H1 (cell line): ENCODE results near the gene NPY4R2. TPM values are rescaled to one million over a fixed set of nuclear protein-coding genes. Genes with fewer than 3 reads are reported as not detected.
"Not testable (repeated sequence)": the region's sequence is repeated elsewhere in the genome, so short reads cannot be mapped to it uniquely, and the experiment has no call there.

Experiments used
- CTCF ChIA-PET: fragments of 300-600 bp; sonication (Branson Sonifier 250); formaldehyde crosslinking; loops from one replicate; lab custom pipeline; 2021; ENCODE audit not compliant: partially characterized antibody; lab: Charles Lee
- POLR2A ChIA-PET: fragments of 300-600 bp; sonication (Branson Sonifier 250); formaldehyde crosslinking; loops from one replicate; lab custom pipeline; 2021; ENCODE audit warnings: inconsistent platforms; ENCODE audit not compliant: partially characterized antibody; lab: Charles Lee
- DNase-seq, 2 experiments: peaks; one replicate each; pipeline versions ENCODE4 v3.0.0 to v3.0.0-alpha.2; 2010 to 2022; ENCODE audit warnings: low spot score in 2 of 2, low read depth in 1 of 2, mixed read lengths in 1 of 2
- FAIRE-seq: peaks from 2 replicates; lab custom pipeline; 2011; peaks lifted over from hg19 to GRCh38; lab: Jason Lieb, UNC
- H2AFZ ChIP-seq: 2 replicates; pipeline ENCODE4 v1.8.1; 2012; ENCODE audit warnings: low read length, inconsistent platforms
- H2AK5ac ChIP-seq: 2 replicates; pipeline ENCODE4 v1.6.1; 2013; ENCODE audit warnings: low read depth, low read length
- H2BK120ac ChIP-seq: replicated peaks from 2 replicates; pipeline ENCODE3; 2013; ENCODE audit warnings: low read depth, low read length, inconsistent platforms
- H2BK12ac ChIP-seq: 2 replicates; pipeline ENCODE4 v1.6.1; 2013; ENCODE audit warnings: low read depth, low read length
- H2BK15ac ChIP-seq: 2 replicates; pipeline ENCODE4 v1.6.1; 2013; ENCODE audit warnings: low read length
- H2BK20ac ChIP-seq: 2 replicates; pipeline ENCODE4 v1.6.1; 2013; ENCODE audit warnings: low read length
- H2BK5ac ChIP-seq: 2 replicates; pipeline ENCODE4 v1.6.1; 2013; ENCODE audit warnings: low read depth, low read length
- H3K14ac ChIP-seq: 2 replicates; pipeline ENCODE4 v1.6.1; 2013; ENCODE audit warnings: inconsistent platforms; ENCODE audit not compliant: insufficient read length
- H3K18ac ChIP-seq: 2 replicates; pipeline ENCODE4 v1.6.1; 2013; ENCODE audit warnings: low read length; ENCODE audit errors: extremely low read depth
- H3K23ac ChIP-seq: 2 replicates; pipeline ENCODE4 v1.6.1; 2013; ENCODE audit warnings: inconsistent platforms; ENCODE audit not compliant: insufficient read length
- H3K23me2 ChIP-seq: 2 replicates; pipeline ENCODE4 v1.6.1; 2013; ENCODE audit warnings: low read depth, low read length
- H3K27ac ChIP-seq: 2 replicates; pipeline ENCODE4 v1.6.1; 2011; ENCODE audit warnings: low read depth, low read length, inconsistent platforms
- H3K27me3 ChIP-seq, 4 experiments: replicated peaks in 1 of 4; 1 replicate in 1 of 4; 2 replicates in 3 of 4; pipeline versions ENCODE4 v1.6.1 to v1.8.1; 2011 to 2013; ENCODE audit warnings: low read length in 3 of 4, mild to moderate bottlenecking in 3 of 4, inconsistent platforms in 2 of 4, mixed read lengths in 2 of 4, moderate library complexity in 1 of 4; ENCODE audit not compliant: control insufficient read depth in 3 of 4, insufficient read depth in 3 of 4; ENCODE audit errors: extremely low read depth in 1 of 4
- H3K36me3 ChIP-seq, 4 experiments: 2 replicates each; pipeline versions ENCODE4 v1.6.1 to v1.8.1; 2011 to 2013; ENCODE audit warnings: mild to moderate bottlenecking in 4 of 4, low read length in 3 of 4, moderate library complexity in 2 of 4, control low read depth in 1 of 4, inconsistent platforms in 1 of 4; ENCODE audit not compliant: insufficient read depth in 4 of 4, control insufficient read depth in 2 of 4
- H3K4ac ChIP-seq: replicated peaks from 2 replicates; pipeline ENCODE3; 2013; ENCODE audit warnings: low read length, low read depth, mixed read lengths, inconsistent platforms; ENCODE audit not compliant: insufficient read length
- H3K4me1 ChIP-seq, 4 experiments: replicated peaks in 1 of 4; 1 replicate in 1 of 4; 2 replicates in 3 of 4; pipeline versions ENCODE4 v1.6.1 to v1.8.1; 2011 to 2013; ENCODE audit warnings: low read length in 3 of 4, inconsistent platforms in 2 of 4, mixed read lengths in 1 of 4; ENCODE audit not compliant: insufficient read depth in 4 of 4, control insufficient read depth in 3 of 4
- H3K4me2 ChIP-seq, 2 experiments: 2 replicates each; pipeline versions ENCODE4 v1.6.1 to v1.8.1; 2011 to 2013; ENCODE audit warnings: low read depth in 2 of 2, low read length in 2 of 2, control low read depth in 1 of 2, inconsistent platforms in 1 of 2, mild to moderate bottlenecking in 1 of 2; ENCODE audit not compliant: insufficient read depth in 1 of 2
- H3K4me3 ChIP-seq, 4 experiments: fragments of 200-600, 300-600 bp in 1 of 4; sonication (generic), shearing (Covaris generic), sonication (Bioruptor Twin) in 1 of 4; 2 replicates each; pipeline versions ENCODE4 v1.5.1 to v1.8.1; 2011 to 2016; ENCODE audit warnings: low read length in 4 of 4, low read depth in 3 of 4, control low read depth in 2 of 4, inconsistent platforms in 2 of 4, mild to moderate bottlenecking in 2 of 4, mixed read lengths in 1 of 4, moderate library complexity in 1 of 4; ENCODE audit not compliant: insufficient read depth in 2 of 4; ENCODE audit errors: extremely low read depth in 1 of 4
- H3K56ac ChIP-seq: replicated peaks from 2 replicates; pipeline ENCODE3; 2013; ENCODE audit warnings: low read depth, mild to moderate bottlenecking, mixed read lengths, low read length, inconsistent platforms; ENCODE audit not compliant: insufficient read length
- H3K79me1 ChIP-seq: 2 replicates; pipeline ENCODE4 v1.6.1; 2013; ENCODE audit warnings: low read depth, low read length, control low read depth
- H3K79me2 ChIP-seq, 2 experiments: 2 replicates each; pipeline versions ENCODE4 v1.6.1 to v1.8.1; 2012 to 2013; ENCODE audit warnings: low read length in 2 of 2, mild to moderate bottlenecking in 2 of 2, inconsistent platforms in 1 of 2; ENCODE audit not compliant: insufficient read depth in 2 of 2, control insufficient read depth in 1 of 2
- H3K9ac ChIP-seq, 4 experiments: replicated peaks in 1 of 4; 1 replicate in 1 of 4; 2 replicates in 3 of 4; pipeline versions ENCODE4 v1.6.1 to v1.8.1; 2011 to 2013; ENCODE audit warnings: low read depth in 3 of 4, low read length in 3 of 4, control low read depth in 2 of 4, mild to moderate bottlenecking in 2 of 4, moderate library complexity in 2 of 4, inconsistent platforms in 1 of 4; ENCODE audit errors: extremely low read depth in 1 of 4
- H3K9me3 ChIP-seq, 2 experiments: 2 replicates each; pipeline versions ENCODE4 v1.6.1 to v1.8.1; 2012 to 2013; ENCODE audit warnings: mild to moderate bottlenecking in 2 of 2, moderate library complexity in 2 of 2, control low read depth in 1 of 2, inconsistent platforms in 1 of 2, low read depth in 1 of 2, low read length in 1 of 2, mixed read lengths in 1 of 2; ENCODE audit not compliant: insufficient read depth in 2 of 2
- H4K20me1 ChIP-seq, 2 experiments: replicated peaks in 1 of 2; 2 replicates each; pipeline versions ENCODE3 to v1.8.1; 2011 to 2013; ENCODE audit warnings: inconsistent platforms in 2 of 2, low read length in 2 of 2, mild to moderate bottlenecking in 1 of 2; ENCODE audit not compliant: insufficient read depth in 2 of 2, control insufficient read depth in 1 of 2
- H4K5ac ChIP-seq: 2 replicates; pipeline ENCODE4 v1.6.1; 2013; ENCODE audit warnings: low read length, low read depth, mixed read lengths, inconsistent platforms; ENCODE audit not compliant: insufficient read length
- H4K8ac ChIP-seq: 2 replicates; pipeline ENCODE4 v1.8.0; 2013; ENCODE audit warnings: mild to moderate bottlenecking, moderate library complexity, low read length, inconsistent platforms; ENCODE audit not compliant: insufficient read depth; ENCODE audit errors: extremely low read depth
- H4K91ac ChIP-seq: replicated peaks from 2 replicates; pipeline ENCODE3; 2013; ENCODE audit warnings: low read length, mixed read lengths, inconsistent platforms; ENCODE audit not compliant: insufficient read length
- WGBS, 2 experiments: shearing (Covaris generic) in 1 of 2; methylation state at CpG; one replicate each; pipeline versions ENCODE4 v1.1.6 to v1.1.7; 2013 to 2015; ENCODE audit warnings: low lambda C conversion rate in 2 of 2, mixed read lengths in 2 of 2, inconsistent platforms in 1 of 2, low coverage in 1 of 2, missing lambda C conversion rate in 1 of 2; ENCODE audit not compliant: insufficient replicate concordance in 2 of 2, insufficient coverage in 1 of 2, insufficient read length in 1 of 2; ENCODE audit errors: extremely low coverage in 1 of 2, missing lambda C conversion rate in 1 of 2; 5-methylcytosine and 5-hydroxymethylcytosine counted together
- polyA plus RNA-seq, 7 experiments: library from polyadenylated mRNA; depleted of rRNA in 3 of 7; stranded (reverse) in 5 of 7; unstranded in 2 of 7; fragments of >200 nt in 5 of 7; fragments of 200-250 nt in 2 of 7; gene quantifications; 1 replicate in 5 of 7; 2 replicates in 1 of 7; 4 replicates in 1 of 7; pipeline versions ENCODE4 v1.2.1 to v1.2.3, GENCODE V29; 2011 to 2013; ENCODE audit warnings: missing spikeins in 2 of 7, mixed read lengths in 2 of 7
- total RNA-seq: library from RNA; stranded (reverse); fragmentation: NEBNext Ultra II Directional; extraction: Animal tissue kit (Norgen Biotek cat#: 25700); gene quantifications from 2 replicates; pipeline ENCODE4 v1.2.1, GENCODE V29; 2021

NPY4R2 gene
- total and polyA plus RNA-seq, 2 of the 8 experiments (the other 6 are each of a cell fraction or from before 2014, with no cell fraction given), result 0.05 TPM; not detected in 1

DNA sequence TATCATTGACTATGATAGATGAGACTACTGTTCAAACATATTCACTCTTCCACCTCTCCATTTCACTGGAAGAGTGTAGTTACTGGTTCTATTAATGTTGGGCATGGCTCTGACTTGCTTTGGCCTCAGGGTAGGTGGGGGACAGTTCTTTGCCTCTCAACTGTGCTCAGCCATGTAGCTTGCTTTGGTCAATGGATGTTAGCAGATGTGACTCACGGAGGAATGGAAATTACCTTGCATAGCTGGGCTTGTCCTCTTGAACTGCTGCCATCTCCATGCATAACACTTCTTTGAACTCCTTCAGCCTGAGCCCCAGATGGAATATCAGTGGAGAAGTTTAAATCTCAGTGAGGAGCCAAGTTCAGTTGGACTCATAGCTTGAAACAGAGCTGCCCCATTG, 9.1 kb upstream of the NPY4R2 start:
- H2BK120ac ChIP-seq, H4K8ac ChIP-seq, H3K79me2 ChIP-seq, DNase-seq, H2BK12ac ChIP-seq, H2AFZ ChIP-seq, H2BK20ac ChIP-seq, H3K4me2 ChIP-seq, H2AK5ac ChIP-seq, H3K23me2 ChIP-seq, H3K56ac ChIP-seq, H4K20me1 ChIP-seq, H3K27me3 ChIP-seq, H3K36me3 ChIP-seq, H3K4me1 ChIP-seq, H3K4me3 ChIP-seq, H3K4ac ChIP-seq, H3K18ac ChIP-seq, H3K27ac ChIP-seq, H3K14ac ChIP-seq, H3K9ac ChIP-seq, H4K91ac ChIP-seq, H3K9me3 ChIP-seq, H2BK15ac ChIP-seq, H3K79me1 ChIP-seq, H3K23ac ChIP-seq, FAIRE-seq, H2BK5ac ChIP-seq, CTCF ChIA-PET, H4K5ac ChIP-seq, POLR2A ChIA-PET: not testable (repeated sequence)
- WGBS, 2 experiments, result no CpG with 5 or more reads among the region's 1 CpG

DNA sequence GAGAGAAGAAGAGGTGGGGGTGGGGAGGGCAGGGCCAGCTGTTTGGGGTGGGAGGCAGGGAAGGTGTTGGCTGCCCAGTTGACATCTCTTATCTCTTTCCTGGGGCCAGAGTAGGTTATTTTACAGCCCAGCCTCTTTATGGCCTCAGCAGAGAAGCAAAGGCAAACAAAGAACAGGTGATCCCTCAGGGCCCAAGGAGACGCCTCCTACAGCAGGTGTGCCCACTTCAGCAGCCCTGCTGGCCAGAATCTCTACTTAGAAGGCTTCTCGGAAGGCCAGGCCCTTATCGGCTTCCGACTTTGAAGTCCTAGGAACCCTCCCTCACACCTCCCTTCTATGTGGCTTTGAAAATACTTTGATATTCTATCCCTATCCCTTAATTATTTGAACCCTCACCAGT, 8.0 kb upstream of the NPY4R2 start:
- H3K56ac ChIP-seq, H2BK5ac ChIP-seq, H2BK120ac ChIP-seq, H3K79me2 ChIP-seq, H3K4me2 ChIP-seq, H2BK12ac ChIP-seq, H2AK5ac ChIP-seq, CTCF ChIA-PET, POLR2A ChIA-PET, H3K14ac ChIP-seq, DNase-seq, H3K23ac ChIP-seq, H2AFZ ChIP-seq, H4K91ac ChIP-seq, H4K20me1 ChIP-seq, H2BK15ac ChIP-seq, FAIRE-seq, H2BK20ac ChIP-seq, H3K23me2 ChIP-seq, H3K27ac ChIP-seq, H3K79me1 ChIP-seq, H3K18ac ChIP-seq, H4K5ac ChIP-seq, H3K27me3 ChIP-seq, H3K9me3 ChIP-seq, H3K4me3 ChIP-seq, H3K4me1 ChIP-seq, H3K4ac ChIP-seq, H3K36me3 ChIP-seq, H3K9ac ChIP-seq, H4K8ac ChIP-seq: not testable (repeated sequence)
- WGBS, 2 experiments, result no CpG with 5 or more reads among the region's 4 CpGs
